ENCODE measurements around the gene TACR1.
A peak's percentile ranks its signal among the peaks of the same experiment; 100 is the strongest.

TACR1 gene

GRCh38 chr2:75134860-75135259 lies 64.5 kb downstream of the TACR1 start:
- H3K4me3 ChIP-seq (ENCODE audit: low read length), result no peak overlapping the region
- DNase-seq (ENCODE audit: low read depth), result no peak
- no peak for TF ChIP-seq CTCF (IDR thresholded peaks at IDR 0.05; ENCODE audit: insufficient read depth, low read depth, low read length, missing control alignments)

- no peak overlapping the region for H3K4me3 ChIP-seq (ENCODE audit: low read length)
- no peak for TF ChIP-seq CTCF (IDR thresholded peaks at IDR 0.05; ENCODE audit: insufficient read depth, low read depth, low read length, missing control alignments)
- peak; percentile 39 for DNase-seq (ENCODE audit: low read depth)
Observed at GRCh38 chr2:75133621-75134570, 65.4 kb downstream of the TACR1 start.

GRCh38 chr2:75130171-75130570 lies 69.1 kb downstream of the TACR1 start:
- DNase-seq (ENCODE audit: low read depth), result no peak
- TF ChIP-seq CTCF (IDR thresholded peaks at IDR 0.05; ENCODE audit: insufficient read depth, low read depth, low read length, missing control alignments), result peak; percentile 6

GRCh38 chr2:75123876-75124275 lies 75.4 kb downstream of the TACR1 start:
- TF ChIP-seq CTCF (IDR thresholded peaks at IDR 0.05; ENCODE audit: insufficient read depth, low read depth, low read length, missing control alignments), result no peak
- no peak overlapping the region for H3K4me3 ChIP-seq (ENCODE audit: low read length)
- DNase-seq (ENCODE audit: low read depth), result no peak

More at GRCh38 chr2:75130171-75130570, 69.1 kb downstream of the TACR1 start:
- H3K4me3 ChIP-seq (ENCODE audit: low read length), result no peak overlapping the region

GRCh38 chr2:75113231-75113869 lies 86.0 kb downstream of the TACR1 start:
- no peak overlapping the region for H3K4me3 ChIP-seq (ENCODE audit: low read length)

GRCh38 chr2:75108937-75109482 lies 90.3 kb downstream of the TACR1 start:
- no peak overlapping the region for H3K4me3 ChIP-seq (ENCODE audit: low read length)
- no peak for TF ChIP-seq CTCF (IDR thresholded peaks at IDR 0.05; ENCODE audit: insufficient read depth, low read depth, low read length, missing control alignments)
- DNase-seq (ENCODE audit: low read depth), result peak; percentile 21

More at GRCh38 chr2:75113231-75113869, 86.0 kb downstream of the TACR1 start:
- no peak for DNase-seq (ENCODE audit: low read depth)
- no peak for TF ChIP-seq CTCF (IDR thresholded peaks at IDR 0.05; ENCODE audit: insufficient read depth, low read depth, low read length, missing control alignments)

All from epithelial cell of esophagus (primary cell).